BJ (cell line): ENCODE measurements around the gene UBTD1. TPM values are rescaled to one million over a fixed set of nuclear protein-coding genes. Genes with fewer than 3 reads are reported as not detected.

ENCODE experiments used
- CTCF ChIA-PET: fragments of 350-600 bp; formaldehyde crosslinking; extraction: SDS; loops from one replicate; lab custom pipeline; 2021; ENCODE audit warnings: antibody characterized with exemption, inconsistent platforms; lab: Yijun Ruan, JAX
- POLR2A ChIA-PET: fragments of 300-600 bp; sonication (Branson Sonifier 250); formaldehyde crosslinking; extraction: SDS; loops from one replicate; lab custom pipeline; 2021; ENCODE audit warnings: antibody characterized with exemption; lab: Charles Lee
- DNase-seq: peaks from one replicate; pipeline ENCODE4 v3.0.0-alpha.2; 2011; ENCODE audit warnings: low read depth
- H3K27me3 ChIP-seq: 2 replicates; pipeline ENCODE4 v1.6.0; 2011; ENCODE audit warnings: low read length; ENCODE audit not compliant: control insufficient read depth, insufficient read depth
- H3K36me3 ChIP-seq: 2 replicates; pipeline ENCODE4 v1.5.1; 2011; ENCODE audit warnings: low read length; ENCODE audit not compliant: control insufficient read depth, insufficient read depth
- H3K4me3 ChIP-seq: 2 replicates; pipeline ENCODE4 v1.5.1; 2011; ENCODE audit warnings: low read depth, mild to moderate bottlenecking, control low read depth, low read length
- polyA plus RNA-seq: library from polyadenylated mRNA; depleted of rRNA; stranded (reverse); fragments of >200 nt; gene quantifications from 2 replicates; pipeline ENCODE4 v1.2.3, GENCODE V29; 2011
- TF ChIP-seq, protein P1 (sequence below): IDR thresholded peaks from 2 replicates; pipeline ENCODE4 v1.5.1; 2011; ENCODE audit warnings: low read depth, mild to moderate bottlenecking, control low read depth, inconsistent platforms, low read length, moderate library complexity; ENCODE audit not compliant: insufficient read depth

UBTD1 gene
- polyA plus RNA-seq, 1 experiment: 39.0 TPM

DNA sequence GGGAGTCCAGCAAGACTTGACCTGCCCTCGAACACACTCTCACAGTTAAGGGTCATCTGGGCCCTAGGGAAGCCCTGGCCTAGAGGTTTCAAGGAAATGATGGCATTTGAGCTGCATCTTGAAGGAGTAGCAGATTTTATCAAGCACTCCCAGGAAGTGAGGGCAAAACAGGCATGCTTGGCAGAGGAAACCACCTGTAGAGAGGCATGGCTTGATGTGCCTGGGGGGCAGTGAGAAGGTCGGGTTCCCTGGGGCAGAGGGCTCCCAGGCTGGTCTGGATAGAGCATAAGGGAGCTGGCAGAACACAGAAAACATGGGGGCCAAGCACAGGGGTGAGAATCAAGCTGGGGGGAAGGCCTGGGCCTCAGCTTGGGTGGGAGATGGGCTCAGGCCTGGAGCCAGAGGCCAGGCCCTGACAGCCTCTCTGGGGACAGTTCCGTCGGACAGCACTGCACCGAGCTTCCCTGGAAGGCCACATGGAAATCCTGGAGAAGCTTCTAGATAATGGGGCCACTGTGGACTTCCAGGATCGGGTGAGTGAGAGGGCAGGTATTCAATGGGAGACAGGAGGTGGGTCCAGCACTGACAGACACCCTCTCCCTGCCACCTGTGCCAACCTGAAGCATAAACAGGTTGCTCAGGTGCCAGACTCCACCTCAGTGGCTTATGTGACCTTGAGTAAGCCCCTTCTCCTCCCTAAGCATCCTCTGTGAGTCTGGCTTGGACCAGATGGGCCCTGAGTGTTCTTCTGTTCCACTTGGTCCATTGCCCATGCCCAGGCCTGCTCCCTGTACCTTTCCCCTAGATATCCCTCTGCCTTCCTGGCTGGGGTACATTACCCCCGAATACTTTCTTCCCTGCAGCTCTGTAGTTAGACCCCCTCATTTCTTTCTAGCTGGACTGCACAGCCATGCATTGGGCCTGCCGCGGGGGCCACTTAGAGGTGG lies 82.0 kb downstream of the UBTD1 start:
- TF ChIP-seq, protein P1, sequence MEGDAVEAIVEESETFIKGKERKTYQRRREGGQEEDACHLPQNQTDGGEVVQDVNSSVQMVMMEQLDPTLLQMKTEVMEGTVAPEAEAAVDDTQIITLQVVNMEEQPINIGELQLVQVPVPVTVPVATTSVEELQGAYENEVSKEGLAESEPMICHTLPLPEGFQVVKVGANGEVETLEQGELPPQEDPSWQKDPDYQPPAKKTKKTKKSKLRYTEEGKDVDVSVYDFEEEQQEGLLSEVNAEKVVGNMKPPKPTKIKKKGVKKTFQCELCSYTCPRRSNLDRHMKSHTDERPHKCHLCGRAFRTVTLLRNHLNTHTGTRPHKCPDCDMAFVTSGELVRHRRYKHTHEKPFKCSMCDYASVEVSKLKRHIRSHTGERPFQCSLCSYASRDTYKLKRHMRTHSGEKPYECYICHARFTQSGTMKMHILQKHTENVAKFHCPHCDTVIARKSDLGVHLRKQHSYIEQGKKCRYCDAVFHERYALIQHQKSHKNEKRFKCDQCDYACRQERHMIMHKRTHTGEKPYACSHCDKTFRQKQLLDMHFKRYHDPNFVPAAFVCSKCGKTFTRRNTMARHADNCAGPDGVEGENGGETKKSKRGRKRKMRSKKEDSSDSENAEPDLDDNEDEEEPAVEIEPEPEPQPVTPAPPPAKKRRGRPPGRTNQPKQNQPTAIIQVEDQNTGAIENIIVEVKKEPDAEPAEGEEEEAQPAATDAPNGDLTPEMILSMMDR: no peak
- Histone ChIP-seq H3K27me3 (no peaks in the 10 kb centered on the region), H3K4me3 (no peak overlapping the region), H3K36me3 (no peaks in the 10 kb centered on the region)
- DNase-seq: no peak
- CTCF ChIA-PET: interaction anchor here (1.2 to 1.9 kb wide), 2 partner anchors 9 to 32 kb away, joined by 3 to 5 read pairs; no protein-coding TSS in a partner anchor
- POLR2A ChIA-PET: no interaction called here

DNA sequence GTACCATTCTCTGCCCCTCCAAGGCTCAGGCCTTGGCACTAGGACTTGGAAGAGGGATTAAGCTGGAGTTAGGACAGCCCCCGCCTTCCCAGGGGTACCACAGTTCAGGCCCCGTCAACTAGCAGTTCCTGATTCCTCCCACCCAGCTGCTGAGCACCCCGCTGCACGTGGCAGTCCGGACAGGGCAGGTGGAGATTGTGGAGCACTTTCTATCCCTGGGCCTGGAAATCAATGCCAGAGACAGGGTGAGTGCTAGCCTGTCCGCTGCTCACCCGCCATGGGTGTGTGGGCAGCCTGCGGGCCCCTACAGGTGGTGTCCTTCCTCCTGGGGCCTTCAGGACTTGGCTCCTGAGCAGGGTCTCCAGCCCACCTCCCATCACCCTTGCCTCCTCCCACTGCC lies 83.4 kb downstream of the UBTD1 start:
- Histone ChIP-seq H3K27me3 (no peaks in the 10 kb centered on the region), H3K4me3 (no peak overlapping the region), H3K36me3 (no peaks in the 10 kb centered on the region)
- ChIA-PET CTCF (interaction anchor here (1.9 kb wide), 1 partner anchor 10 kb away, joined by 5 read pairs; no protein-coding TSS in a partner anchor), POLR2A (interaction anchor here (0.6 kb wide), 1 partner anchor 83 kb away, joined by 7 read pairs; no protein-coding TSS in a partner anchor)
- TF ChIP-seq, protein P1: no peak
- no peak for DNase-seq

DNA sequence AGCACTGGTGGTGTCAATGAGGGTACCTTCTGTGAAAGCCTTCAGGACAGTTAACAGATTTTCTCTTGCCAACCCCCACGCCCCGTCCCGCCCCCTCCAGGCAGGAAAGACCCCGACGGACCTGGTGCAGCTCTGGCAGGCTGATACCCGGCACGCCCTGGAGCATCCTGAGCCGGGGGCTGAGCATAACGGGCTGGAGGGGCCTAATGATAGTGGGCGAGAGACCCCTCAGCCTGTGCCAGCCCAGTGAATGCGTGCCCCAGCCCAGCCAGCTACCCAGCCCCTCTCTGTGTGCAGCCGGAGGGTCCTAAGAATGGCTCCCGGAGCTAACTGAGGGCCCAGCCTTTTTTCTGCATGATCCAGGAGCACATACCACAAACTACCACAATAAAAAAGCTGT lies 84.8 kb downstream of the UBTD1 start:
- H3K27me3 ChIP-seq: no peaks in the 10 kb centered on the region
- CTCF ChIA-PET: interaction anchor here (0.6 to 3.7 kb wide), 3 partner anchors 9 to 18 kb away, joined by 3 to 16 read pairs (median 3); partner anchors contain the start of gene ANKRD2
- no peaks in the 10 kb centered on the region for H3K36me3 ChIP-seq
- TF ChIP-seq, protein P1: no peak
- no peak overlapping the region for H3K4me3 ChIP-seq
- no peak for DNase-seq
- POLR2A ChIA-PET: no interaction called here

DNA sequence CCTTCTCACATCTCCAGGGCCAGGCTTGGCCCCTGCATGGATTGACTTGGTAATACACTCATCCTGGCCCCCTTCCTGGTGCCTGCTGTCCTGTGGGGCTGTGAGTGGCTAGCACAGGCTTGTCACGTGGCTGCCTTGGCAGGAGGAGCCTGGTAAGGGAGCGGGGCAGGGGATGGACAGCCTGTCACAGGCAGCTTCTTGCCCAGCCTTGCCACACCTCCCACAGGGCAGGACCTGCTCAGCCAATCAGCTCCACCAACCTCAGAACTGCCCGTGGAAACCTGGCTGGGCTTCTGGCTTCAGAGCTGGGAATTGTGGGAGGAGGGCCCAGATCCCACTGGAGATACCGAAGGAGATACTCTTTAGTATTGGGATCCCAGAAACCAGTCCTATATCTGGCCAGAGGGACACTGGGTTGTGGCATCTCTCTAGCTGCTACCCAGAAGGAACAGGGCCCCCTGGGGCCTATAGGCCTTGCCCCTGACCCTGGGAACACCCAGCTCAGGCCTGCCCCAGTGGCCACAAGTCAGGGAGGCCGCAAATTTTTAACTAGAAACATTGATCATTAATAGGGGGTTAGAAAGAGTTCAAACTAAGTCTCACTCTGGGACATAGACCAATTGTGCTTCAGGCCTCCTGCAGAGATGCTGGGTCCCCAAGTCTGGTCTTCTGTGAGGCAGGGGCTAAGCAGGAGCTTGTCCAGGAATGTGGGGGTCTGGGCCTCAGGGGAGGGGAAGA lies 85.5 kb downstream of the UBTD1 start, which contains the start of gene HOGA1:
Gene HOGA1 (plus strand): TSS at position 330 of the 738 bp plus-strand sequence. CDS start 315 bp downstream, at position 645.
- ChIA-PET CTCF (interaction anchor here (0.6 to 3.7 kb wide), 4 partner anchors 10 to 139 kb away, joined by 3 to 16 read pairs (median 4); partner anchors contain the start of gene ANKRD2), POLR2A (no interaction called here)
- Histone ChIP-seq H3K36me3 (no peaks in the 10 kb centered on the region), H3K4me3 (no peak within 1 kb of the TSS), H3K27me3 (no peaks in the 10 kb centered on the region)
- TF ChIP-seq, protein P1: no peak
- DNase-seq: no peak
